K562 (cell line): Measurements from ENCODE around the gene PSMD13. TPM values are rescaled to one million over a fixed set of nuclear protein-coding genes. Genes with fewer than 3 reads are reported as not detected.

Source experiments
- ATAC-seq: fragments of 200-7000 bp; cut with Tn5 transposase; 3 replicates; pipeline ENCODE4 v1.9.1; 2020; ENCODE audit warnings: moderate library complexity
- BruUV-seq: library from RNA; stranded (reverse); fragments of 400-500 nt; replicated peaks from 2 replicates; lab custom pipeline; 2021; lab: Mats Ljungman, UMichigan
- CTCF ChIA-PET: fragments of 300-600 bp; formaldehyde crosslinking; extraction: SDS; loops from one replicate; lab custom pipeline; 2021; ENCODE audit warnings: low intra/inter-chr PET ratio; lab: Yijun Ruan, JAX
- POLR2A ChIA-PET: fragments of 300-600, 350-650 bp; sonication (Branson Sonifier 250); formaldehyde crosslinking; extraction: SDS; loops from one replicate; lab custom pipeline; 2021; ENCODE audit warnings: antibody characterized with exemption, inconsistent platforms; lab: Yijun Ruan, JAX
- DNase-seq, 4 experiments: peaks; one replicate each; pipeline versions ENCODE4 v3.0.0 to v3.0.0-alpha.2; 2011 to 2018; ENCODE audit warnings: low spot score in 3 of 4, mixed read lengths in 3 of 4; ENCODE audit errors: extremely low read depth in 1 of 4
- FAIRE-seq: peaks from 2 replicates; lab custom pipeline; 2011; peaks lifted over from hg19 to GRCh38; lab: Jason Lieb, UNC
- H2AFZ ChIP-seq: 2 replicates; pipeline ENCODE4 v1.6.0; 2011; ENCODE audit warnings: low read depth, low read length, control low read depth, inconsistent platforms
- H3K27ac ChIP-seq: fragments of 200-600 bp; 3 replicates; pipeline ENCODE4 v1.8.0; 2011; ENCODE audit warnings: low read depth, mild to moderate bottlenecking, control low read depth, inconsistent platforms, low read length, moderate library complexity, mixed read lengths; ENCODE audit errors: extremely low read depth
- H3K27me3 ChIP-seq, 2 experiments: fragments of 300-600 bp in 1 of 2; 2 replicates in 1 of 2; 3 replicates in 1 of 2; pipeline versions ENCODE4 v1.6.0 to v1.8.0; 2011; ENCODE audit warnings: inconsistent platforms in 2 of 2, low read length in 2 of 2, mild to moderate bottlenecking in 1 of 2, mixed read lengths in 1 of 2, moderate library complexity in 1 of 2; ENCODE audit not compliant: control insufficient read depth in 2 of 2, insufficient read depth in 2 of 2
- H3K36me3 ChIP-seq: fragments of 300-600 bp; 3 replicates; pipeline ENCODE4 v1.8.0; 2011; ENCODE audit warnings: mild to moderate bottlenecking, low read length, inconsistent platforms; ENCODE audit not compliant: control insufficient read depth, insufficient read depth
- H3K4me1 ChIP-seq, 2 experiments: fragments of 200-600 bp in 1 of 2; replicated peaks in 1 of 2; 2 replicates in 1 of 2; 3 replicates in 1 of 2; pipeline versions ENCODE4 v1.5.1 to v1.8.0; 2011; ENCODE audit warnings: inconsistent platforms in 2 of 2, low read length in 2 of 2, mild to moderate bottlenecking in 1 of 2, mixed read lengths in 1 of 2, moderate library complexity in 1 of 2; ENCODE audit not compliant: control insufficient read depth in 2 of 2, insufficient read depth in 2 of 2
- H3K4me2 ChIP-seq: 2 replicates; pipeline ENCODE4 v1.6.1; 2011; ENCODE audit warnings: low read length, control low read depth, inconsistent platforms, mixed read lengths; ENCODE audit not compliant: insufficient read depth
- H3K4me3 ChIP-seq: fragments of 200-600 bp; sonication (generic), shearing (Covaris generic); 2 replicates; pipeline ENCODE4 v1.5.1; 2016; ENCODE audit warnings: control low read depth, inconsistent platforms
- H3K79me2 ChIP-seq: fragments of 200-600 bp; 3 replicates; pipeline ENCODE4 v1.8.0; 2011; ENCODE audit warnings: low read length, inconsistent platforms; ENCODE audit not compliant: control insufficient read depth, insufficient read depth
- H3K9ac ChIP-seq, 2 experiments: 2 replicates each; pipeline versions ENCODE4 v1.6.0 to v1.6.1; 2011; ENCODE audit warnings: low read depth in 2 of 2, low read length in 2 of 2, control low read depth in 1 of 2, inconsistent platforms in 1 of 2, mild to moderate bottlenecking in 1 of 2, mixed read lengths in 1 of 2; ENCODE audit not compliant: insufficient read depth in 1 of 2
- H3K9me1 ChIP-seq: one replicate; pipeline ENCODE4 v1.6.0; 2011; ENCODE audit warnings: inconsistent platforms, mild to moderate bottlenecking, low read length, moderate library complexity; ENCODE audit not compliant: control insufficient read depth, insufficient read depth
- H3K9me3 ChIP-seq: replicated peaks from 2 replicates; pipeline ENCODE4 v1.5.1; 2011; ENCODE audit warnings: low read depth, low read length, inconsistent platforms; ENCODE audit not compliant: control insufficient read depth, insufficient read depth
- H4K20me1 ChIP-seq: replicated peaks from 2 replicates; pipeline ENCODE4 v1.6.1; 2011; ENCODE audit warnings: low read length, inconsistent platforms, mixed read lengths; ENCODE audit not compliant: control insufficient read depth, insufficient read depth
- HCFC1 ChIP-seq: IDR thresholded peaks from 2 replicates; pipeline ENCODE4 v1.6.1; 2012; ENCODE audit warnings: low read depth, low read length, improper control_type of control experiment
- HMGN3 ChIP-seq: IDR thresholded peaks from 2 replicates; pipeline ENCODE4 v1.6.1; 2011; ENCODE audit warnings: borderline replicate concordance, low read depth, mild to moderate bottlenecking, mixed read lengths, low read length; ENCODE audit not compliant: insufficient read length; ENCODE audit errors: extremely low read depth
- MCM3 ChIP-seq: fragments of 450-650 bp; IDR thresholded peaks from 2 replicates; pipeline ENCODE4 v1.6.1; 2016
- POLR2B ChIP-seq: fragments of 450-650 bp; IDR thresholded peaks from 2 replicates; pipeline ENCODE4 v1.6.1; 2018; ENCODE audit warnings: low read depth; ENCODE audit not compliant: partially characterized antibody
- POLR3A ChIP-seq: IDR thresholded peaks from 2 replicates; pipeline ENCODE4 v1.6.1; 2011; ENCODE audit warnings: borderline replicate concordance, mild to moderate bottlenecking, moderate library complexity; ENCODE audit not compliant: insufficient read length, insufficient read depth; ENCODE audit errors: extremely low read depth
- RAD21 ChIP-seq, 2 experiments: fragments of 250-450 bp in 1 of 2; fragments of 450-650 bp in 1 of 2; sonication (Bioruptor Pico) in 1 of 2; formaldehyde crosslinking in 1 of 2; IDR thresholded peaks in 1 of 2; conservative IDR thresholded peaks in 1 of 2; 2 replicates each; pipeline versions ENCODE4 v1.4.0 to v1.8.0; 2020 to 2022; ENCODE audit warnings: mild to moderate bottlenecking in 2 of 2, moderate library complexity in 1 of 2
- ZEB2 ChIP-seq: fragments of 450-650 bp; IDR thresholded peaks from 2 replicates; pipeline ENCODE4 v1.6.1; 2016
- ZNF143 ChIP-seq: sonication (generic); formaldehyde crosslinking; IDR thresholded peaks from 2 replicates; pipeline ENCODE4 v1.9.0; 2022; ENCODE audit warnings: mild to moderate bottlenecking, missing genetic modification reagents
- ZNF41 ChIP-seq: fragments of 250-450 bp; sonication (Bioruptor Pico); conservative IDR thresholded peaks from 2 replicates; pipeline ENCODE4 v1.4.0; 2020; ENCODE audit warnings: mild to moderate bottlenecking
- WGBS: fragments of 100-300 bp; shearing (Covaris generic); methylation state at CpG from one replicate; pipeline ENCODE4 v1.1.6; 2016; ENCODE audit warnings: low coverage, mixed read lengths; ENCODE audit not compliant: insufficient coverage; ENCODE audit errors: missing lambda C conversion rate; 5-methylcytosine and 5-hydroxymethylcytosine counted together
- in situ Hi-C: fragments of 300-500 bp; cut with MboI; formaldehyde crosslinking; loops from 4 replicates; pipeline ENCODE4 v1.15.0; 2018; ENCODE audit warnings: inconsistent platforms, mixed read lengths
- intact Hi-C: fragments of 100-400 bp; cut with micrococcal nuclease; formaldehyde crosslinking; loops from 2 replicates; pipeline ENCODE4 v1.14.2; 2022
- polyA plus RNA-seq, 8 experiments: library from polyadenylated mRNA; depleted of rRNA in 4 of 8; stranded (reverse) in 5 of 8; unstranded in 3 of 8; fragments of >200 nt; fragmentation: Nextera tagmentation in 2 of 8; fragmentation: Illumina TruSeq in 1 of 8; extraction: Ambion mirVana in 2 of 8; extraction: Trizol in 1 of 8; gene quantifications; 2 replicates each; pipeline versions ENCODE4 v1.2.1 to v1.2.3, GENCODE V29; 2011 to 2014; ENCODE audit warnings: inconsistent platforms in 1 of 8, missing spikeins in 1 of 8
- total RNA-seq, 7 experiments: library from RNA; depleted of rRNA in 6 of 7; stranded (reverse); fragments of >200 nt in 6 of 7; fragmentation: Illumina TruSeq in 2 of 7; extraction: Trizol in 2 of 7; gene quantifications; 2 replicates each; pipeline versions ENCODE4 v1.2.1 to v1.2.3, GENCODE V29; 2011 to 2021; ENCODE audit warnings: low replicate concordance in 1 of 7
- TF ChIP-seq, protein P1 (sequence below): sonication (generic); formaldehyde crosslinking; IDR thresholded peaks from 2 replicates; pipeline ENCODE4 v1.4.0; 2020; ENCODE audit warnings: mild to moderate bottlenecking, missing genetic modification reagents
- TF ChIP-seq, protein P2 (sequence below): fragments of 250-450 bp; sonication (Bioruptor Pico); IDR thresholded peaks from 2 replicates; pipeline ENCODE4 v1.8.0; 2022; ENCODE audit warnings: inconsistent platforms, mild to moderate bottlenecking, moderate library complexity, borderline replicate concordance
- TF ChIP-seq, protein P3 (sequence below): fragments of 450-650 bp; conservative IDR thresholded peaks from 2 replicates; pipeline ENCODE4 v1.6.1; 2016; ENCODE audit warnings: missing genetic modification characterization, low read depth, mild to moderate bottlenecking, control low read depth, missing compliant biosample characterization

Gene PSMD13
- total and polyA plus RNA-seq, 9 of the 15 experiments (the other 6 are each of a cell fraction or from before 2014, with no cell fraction given): 185 to 383 (median 267) TPM

DNA sequence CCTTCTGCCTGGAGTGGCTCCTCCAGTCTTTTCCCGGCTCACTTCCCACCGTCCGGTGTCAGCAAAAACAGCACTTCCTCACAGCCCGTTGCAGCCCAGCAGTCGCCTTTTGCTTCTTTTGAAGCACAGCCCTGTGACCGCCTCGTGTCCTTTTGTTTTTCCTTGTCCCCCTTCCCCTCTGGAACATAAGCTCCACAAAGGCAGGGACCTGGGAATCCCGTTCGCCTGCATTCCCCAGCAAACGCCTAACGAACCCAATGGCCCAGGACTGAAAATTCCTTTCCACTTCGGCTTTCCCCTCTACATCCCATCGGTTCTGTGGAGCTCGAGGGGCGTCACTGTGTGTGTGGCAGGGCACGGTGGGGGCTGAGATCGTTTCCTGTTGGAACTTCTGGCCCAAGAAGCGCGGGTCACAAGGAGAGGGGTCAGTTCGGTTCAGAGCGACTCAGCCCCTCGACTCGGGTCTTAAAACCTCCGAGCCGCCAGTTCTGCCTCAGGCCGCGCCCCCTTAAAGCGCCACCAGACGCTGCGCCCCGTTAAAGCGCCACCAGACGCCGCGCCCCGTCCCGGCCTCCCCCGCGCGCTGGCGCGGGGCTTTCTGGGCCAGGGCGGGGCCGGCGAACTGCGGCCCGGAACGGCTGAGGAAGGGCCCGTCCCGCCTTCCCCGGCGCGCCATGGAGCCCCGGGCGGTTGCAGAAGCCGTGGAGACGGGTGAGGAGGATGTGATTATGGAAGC, 28.4 kb upstream of the PSMD13 start:
- DNase-seq: peak; percentile 76 to 91 (median 85)
- Histone ChIP-seq H3K4me2 (peak overlapping the region; percentile 92), H3K9me1 (peaks cover 10% of the 10 kb centered on the region), H3K36me3 (peaks cover 77% of the 10 kb centered on the region), H4K20me1 (peaks cover 38% of the 10 kb centered on the region), H3K79me2 (peaks cover 72% of the 10 kb centered on the region), H3K4me3 (peak overlapping the region; percentile 96), H3K4me1 (peaks cover 27 to 58% of the 10 kb centered on the region in 2 experiments; a peak in 4 of 5 replicates), H2AFZ (0 out of 2 replicates have a peak overlapping the region, but pooled peaks have one; percentile 23), H3K9ac (peak overlapping the region; percentile 97 to 98), H3K9me3 (no peaks in the 10 kb centered on the region), H3K27ac (peak overlapping the region; percentile 93), H3K27me3 (no peaks in the 10 kb centered on the region; a peak in 1 of 5 replicates)
- POLR2A ChIA-PET: interaction anchor here (0.8 to 3.1 kb wide), 5 partner anchors 9 to 397 kb away, joined by 3 to 63 read pairs (median 3); no protein-coding TSS in a partner anchor
- in situ Hi-C loops (no loop called here), intact Hi-C loops (no loop called here)
- peak; percentile 86 for ATAC-seq
- BruUV-seq: no TSS peak
- peak; percentile 46 for FAIRE-seq
- WGBS: under 1% methylated on average over 41 of the region's 57 CpGs
- CTCF ChIA-PET: no interaction called here
- TF ChIP-seq HMGN3: peak; percentile 76
- no peak for TF ChIP-seq ZNF41 (CRISPR knock-in tag)
- TF ChIP-seq, protein P1, sequence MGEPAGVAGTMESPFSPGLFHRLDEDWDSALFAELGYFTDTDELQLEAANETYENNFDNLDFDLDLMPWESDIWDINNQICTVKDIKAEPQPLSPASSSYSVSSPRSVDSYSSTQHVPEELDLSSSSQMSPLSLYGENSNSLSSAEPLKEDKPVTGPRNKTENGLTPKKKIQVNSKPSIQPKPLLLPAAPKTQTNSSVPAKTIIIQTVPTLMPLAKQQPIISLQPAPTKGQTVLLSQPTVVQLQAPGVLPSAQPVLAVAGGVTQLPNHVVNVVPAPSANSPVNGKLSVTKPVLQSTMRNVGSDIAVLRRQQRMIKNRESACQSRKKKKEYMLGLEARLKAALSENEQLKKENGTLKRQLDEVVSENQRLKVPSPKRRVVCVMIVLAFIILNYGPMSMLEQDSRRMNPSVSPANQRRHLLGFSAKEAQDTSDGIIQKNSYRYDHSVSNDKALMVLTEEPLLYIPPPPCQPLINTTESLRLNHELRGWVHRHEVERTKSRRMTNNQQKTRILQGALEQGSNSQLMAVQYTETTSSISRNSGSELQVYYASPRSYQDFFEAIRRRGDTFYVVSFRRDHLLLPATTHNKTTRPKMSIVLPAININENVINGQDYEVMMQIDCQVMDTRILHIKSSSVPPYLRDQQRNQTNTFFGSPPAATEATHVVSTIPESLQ (CRISPR knock-in tag): no peak
- TF ChIP-seq ZNF143 (CRISPR knock-in tag): peak; percentile 73
- no peak for TF ChIP-seq RAD21 (CRISPR knock-in tag; conservative IDR thresholded peaks at IDR 0.05 in 1 of 2, IDR thresholded peaks at IDR 0.05 in 1 of 2)
- peak; percentile 80 for TF ChIP-seq POLR2B
- peak; percentile 62 for TF ChIP-seq HCFC1
- TF ChIP-seq POLR3A: no peak
- TF ChIP-seq, protein P2, sequence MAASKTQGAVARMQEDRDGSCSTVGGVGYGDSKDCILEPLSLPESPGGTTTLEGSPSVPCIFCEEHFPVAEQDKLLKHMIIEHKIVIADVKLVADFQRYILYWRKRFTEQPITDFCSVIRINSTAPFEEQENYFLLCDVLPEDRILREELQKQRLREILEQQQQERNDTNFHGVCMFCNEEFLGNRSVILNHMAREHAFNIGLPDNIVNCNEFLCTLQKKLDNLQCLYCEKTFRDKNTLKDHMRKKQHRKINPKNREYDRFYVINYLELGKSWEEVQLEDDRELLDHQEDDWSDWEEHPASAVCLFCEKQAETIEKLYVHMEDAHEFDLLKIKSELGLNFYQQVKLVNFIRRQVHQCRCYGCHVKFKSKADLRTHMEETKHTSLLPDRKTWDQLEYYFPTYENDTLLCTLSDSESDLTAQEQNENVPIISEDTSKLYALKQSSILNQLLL (CRISPR knock-in tag): no peak
- TF ChIP-seq MCM3: no peak
- TF ChIP-seq ZEB2: no peak
- TF ChIP-seq, protein P3, sequence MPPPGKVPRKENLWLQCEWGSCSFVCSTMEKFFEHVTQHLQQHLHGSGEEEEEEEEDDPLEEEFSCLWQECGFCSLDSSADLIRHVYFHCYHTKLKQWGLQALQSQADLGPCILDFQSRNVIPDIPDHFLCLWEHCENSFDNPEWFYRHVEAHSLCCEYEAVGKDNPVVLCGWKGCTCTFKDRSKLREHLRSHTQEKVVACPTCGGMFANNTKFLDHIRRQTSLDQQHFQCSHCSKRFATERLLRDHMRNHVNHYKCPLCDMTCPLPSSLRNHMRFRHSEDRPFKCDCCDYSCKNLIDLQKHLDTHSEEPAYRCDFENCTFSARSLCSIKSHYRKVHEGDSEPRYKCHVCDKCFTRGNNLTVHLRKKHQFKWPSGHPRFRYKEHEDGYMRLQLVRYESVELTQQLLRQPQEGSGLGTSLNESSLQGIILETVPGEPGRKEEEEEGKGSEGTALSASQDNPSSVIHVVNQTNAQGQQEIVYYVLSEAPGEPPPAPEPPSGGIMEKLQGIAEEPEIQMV (tag): no peak
